HG03066 (cell line): ENCODE measurements around the gene TGM3.

ENCODE experiments used
- ATAC-seq: cut with Tn5 transposase; IDR thresholded peaks from one replicate; pipeline ENCODE4 v1.9.1; 2021; ENCODE audit warnings: low read depth; ENCODE audit not compliant: unreplicated experiment

The TGM3 gene

DNA sequence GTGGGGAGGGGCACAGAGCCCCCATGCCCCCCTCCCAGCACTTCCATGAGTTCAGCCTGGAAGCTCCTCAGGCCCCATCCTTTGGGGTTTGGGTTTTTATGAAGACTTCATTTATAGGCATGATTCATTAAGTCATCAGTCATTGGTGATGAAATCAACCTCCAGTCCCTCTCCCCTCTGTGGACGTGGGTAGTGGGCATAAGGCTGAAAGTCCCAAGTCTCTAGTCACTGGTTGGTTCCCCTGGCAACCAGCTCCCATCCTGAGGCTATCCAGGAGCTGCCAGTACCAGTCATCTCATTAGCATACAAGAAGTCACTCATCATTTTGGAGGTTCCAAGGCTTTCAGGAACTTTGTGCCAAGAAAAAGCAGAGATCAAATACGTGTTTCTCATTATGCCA, 9.2 kb downstream of the TGM3 start:
- no peak for ATAC-seq

DNA sequence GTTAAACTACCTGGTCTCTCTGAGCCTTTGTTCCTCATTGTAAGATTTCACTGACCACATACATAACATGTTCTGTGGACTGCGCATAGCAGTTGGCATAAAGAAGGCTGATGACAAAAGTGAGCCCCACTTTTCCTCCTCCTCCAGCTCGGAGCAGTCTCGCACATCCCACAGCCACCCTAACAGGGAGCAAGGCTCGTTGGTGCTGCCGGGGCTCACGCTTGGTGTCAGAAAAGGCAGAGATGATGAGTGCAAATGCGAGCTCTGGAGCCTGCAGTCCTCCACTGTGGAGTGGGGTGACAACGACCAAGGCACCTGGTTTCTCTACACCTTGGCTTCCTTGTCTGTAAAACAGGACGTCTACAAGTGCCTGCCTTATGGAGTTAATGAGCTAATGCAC, 9.7 kb downstream of the TGM3 start:
- ATAC-seq = no peak

DNA sequence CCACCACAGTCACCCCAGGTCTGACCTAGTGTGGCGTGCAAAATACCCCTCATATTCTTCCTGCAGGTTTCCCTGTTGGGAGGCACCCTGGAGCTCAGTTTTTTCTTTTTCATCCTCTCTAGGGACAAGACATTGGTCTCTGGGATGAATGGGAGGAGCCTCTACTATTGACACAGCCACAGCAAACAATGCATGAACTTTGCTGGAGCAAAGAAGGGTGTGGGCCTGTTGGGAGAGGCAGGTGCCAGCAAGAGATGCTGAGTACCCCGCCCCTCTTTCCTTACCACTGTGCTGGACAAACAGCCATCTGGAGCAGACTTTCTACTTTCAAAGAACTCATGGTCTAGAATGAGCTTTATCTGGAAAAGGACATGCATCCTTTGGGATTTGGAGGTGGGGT, 10.1 kb downstream of the TGM3 start:
- ATAC-seq = no peak

DNA sequence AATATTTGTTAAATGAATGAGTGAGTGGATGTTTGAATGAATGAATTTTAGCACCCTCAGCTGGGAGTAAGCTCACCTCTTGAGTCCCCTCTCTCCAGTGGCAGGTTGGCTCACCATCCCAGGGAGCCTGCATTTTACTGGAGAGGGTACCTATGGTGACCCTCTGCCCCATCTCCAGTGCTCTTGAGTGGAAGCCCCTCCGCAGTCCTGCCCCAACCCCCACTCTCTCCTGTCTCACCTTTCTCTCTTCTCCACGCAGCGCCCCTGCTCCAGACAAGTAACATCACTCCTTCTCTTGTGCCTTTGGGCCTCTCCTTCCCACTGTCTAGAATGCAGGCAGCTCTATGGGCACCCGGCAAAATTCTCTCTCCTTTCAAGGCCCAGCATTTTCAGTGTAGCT, 11.3 kb downstream of the TGM3 start:
- no peak for ATAC-seq

DNA sequence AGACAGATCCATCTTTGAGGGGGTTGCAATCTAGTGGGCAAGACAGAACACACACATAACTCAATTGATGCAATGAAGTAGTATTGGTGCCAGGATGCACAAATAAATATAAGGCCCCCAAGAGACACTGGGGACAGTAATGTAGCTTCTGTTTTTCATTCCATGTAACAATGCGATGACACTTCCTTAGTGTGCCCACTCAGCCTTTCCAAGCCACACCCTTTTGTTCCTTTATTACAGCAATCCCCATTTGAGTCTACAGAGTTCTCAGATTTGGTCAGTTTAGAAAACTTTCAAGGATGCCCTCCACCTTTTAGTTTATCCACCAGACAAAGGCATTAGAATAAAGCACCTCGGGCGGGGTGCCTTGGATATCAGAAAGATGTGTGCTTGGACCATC, 15.5 kb downstream of the TGM3 start:
- ATAC-seq = no peak

DNA sequence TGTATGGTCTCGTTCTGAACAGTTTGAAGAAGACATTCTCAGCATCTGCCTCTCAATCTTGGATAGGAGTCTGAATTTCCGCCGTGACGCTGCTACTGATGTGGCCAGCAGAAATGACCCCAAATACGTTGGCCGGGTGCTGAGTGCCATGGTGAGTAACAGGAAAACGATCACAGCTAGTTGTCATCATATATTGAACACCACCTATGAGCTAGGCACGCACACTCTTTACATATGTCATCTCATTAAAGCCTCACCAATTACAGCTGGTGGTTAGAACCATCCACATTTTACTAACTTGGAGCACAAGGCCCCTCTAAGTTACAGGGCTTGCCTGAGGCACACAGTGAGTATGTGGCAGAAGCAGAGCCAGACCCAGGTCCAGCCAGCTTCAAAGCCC, 17.1 kb downstream of the TGM3 start:
- no peak for ATAC-seq

DNA sequence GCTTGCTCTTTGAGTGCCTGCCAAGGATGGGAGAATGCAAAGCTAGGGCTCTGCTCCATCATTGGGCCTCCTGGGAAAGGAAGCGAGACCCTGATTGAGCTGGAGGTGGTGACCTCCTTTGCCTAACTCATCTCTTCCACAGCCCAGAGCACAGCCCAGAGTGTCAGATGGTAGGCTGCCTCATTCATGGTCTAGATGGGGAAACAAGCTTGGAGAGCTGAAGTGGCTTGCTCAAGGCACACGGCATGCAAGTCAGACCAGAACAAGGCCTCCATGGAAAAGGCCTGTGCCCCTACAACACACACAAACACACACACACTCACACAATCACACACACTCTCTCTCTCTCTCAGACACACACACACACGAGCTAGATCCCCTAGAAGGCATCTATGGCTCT, 17.5 kb downstream of the TGM3 start:
- no peak for ATAC-seq

DNA sequence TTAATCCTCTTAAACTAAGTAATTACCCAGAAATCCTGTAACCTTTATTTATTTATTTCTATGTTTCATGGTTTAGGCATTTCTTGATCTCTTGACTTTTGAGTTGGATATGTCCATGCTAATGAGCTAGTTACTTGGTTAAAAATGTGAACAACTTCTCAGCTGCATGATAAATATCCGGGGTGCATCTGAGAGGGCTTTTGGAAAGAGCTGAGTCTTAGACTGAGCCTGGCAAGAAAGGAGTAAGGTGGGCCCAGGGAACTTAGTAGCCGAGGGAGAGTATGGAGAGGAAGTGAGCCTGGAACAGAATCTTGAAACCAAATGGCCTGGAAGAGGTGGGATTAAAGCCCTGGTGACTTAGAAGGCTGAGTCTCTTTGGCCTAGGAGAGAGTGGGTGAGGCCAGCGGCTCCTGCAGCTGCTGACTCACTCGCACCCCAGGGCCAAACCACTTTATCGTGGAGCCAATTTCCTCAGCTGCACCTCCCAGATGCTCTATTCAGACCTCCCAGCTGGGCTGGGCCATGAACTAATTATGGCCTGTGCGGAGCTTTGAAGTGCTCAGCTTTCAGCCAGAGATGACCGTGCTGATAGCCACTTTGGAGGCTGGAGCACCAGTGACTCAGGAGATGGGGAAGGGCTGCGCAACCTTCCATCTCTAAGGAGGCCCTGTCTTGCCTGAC, 19.1 kb downstream of the TGM3 start:
- ATAC-seq = no peak

DNA sequence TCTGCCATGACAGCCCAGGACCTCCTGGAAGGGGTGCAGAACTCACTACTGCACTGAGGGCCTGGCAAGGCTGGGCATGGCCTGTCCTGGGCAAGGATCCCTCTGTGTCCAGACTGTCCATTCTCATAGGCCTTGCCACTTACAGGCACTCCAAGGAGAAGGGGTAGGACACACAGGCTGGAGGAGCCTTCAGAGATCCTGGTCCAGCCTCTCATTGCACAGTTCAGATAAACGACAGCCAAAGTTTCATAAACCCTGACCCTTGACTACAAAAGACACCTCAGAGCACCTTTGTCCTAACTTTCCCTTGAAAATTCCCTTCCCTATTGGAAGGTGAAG, 19.6 kb downstream of the TGM3 start:
- ATAC-seq = no peak

DNA sequence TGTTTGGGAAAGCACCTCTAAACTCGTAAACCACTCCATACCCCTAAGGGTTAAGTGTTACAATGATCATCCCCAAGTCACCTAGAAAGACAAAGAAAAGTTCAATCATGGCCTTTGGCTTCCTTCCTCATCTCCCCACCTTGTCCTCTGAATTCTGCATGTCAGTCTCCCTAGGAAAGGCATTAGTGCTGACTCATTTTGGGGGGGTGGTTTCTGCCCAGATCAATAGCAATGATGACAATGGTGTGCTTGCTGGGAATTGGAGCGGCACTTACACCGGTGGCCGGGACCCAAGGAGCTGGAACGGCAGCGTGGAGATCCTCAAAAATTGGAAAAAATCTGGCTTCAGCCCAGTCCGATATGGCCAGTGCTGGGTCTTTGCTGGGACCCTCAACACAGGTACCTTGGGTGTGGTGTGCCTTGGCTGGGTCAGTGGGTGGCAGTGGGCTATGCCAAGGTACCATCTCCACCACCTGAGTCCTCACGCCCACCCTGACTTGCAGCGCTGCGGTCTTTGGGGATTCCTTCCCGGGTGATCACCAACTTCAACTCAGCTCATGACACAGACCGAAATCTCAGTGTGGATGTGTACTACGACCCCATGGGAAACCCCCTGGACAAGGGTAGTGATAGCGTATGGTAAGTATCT, 21.2 kb downstream of the TGM3 start:
- ATAC-seq = no peak

DNA sequence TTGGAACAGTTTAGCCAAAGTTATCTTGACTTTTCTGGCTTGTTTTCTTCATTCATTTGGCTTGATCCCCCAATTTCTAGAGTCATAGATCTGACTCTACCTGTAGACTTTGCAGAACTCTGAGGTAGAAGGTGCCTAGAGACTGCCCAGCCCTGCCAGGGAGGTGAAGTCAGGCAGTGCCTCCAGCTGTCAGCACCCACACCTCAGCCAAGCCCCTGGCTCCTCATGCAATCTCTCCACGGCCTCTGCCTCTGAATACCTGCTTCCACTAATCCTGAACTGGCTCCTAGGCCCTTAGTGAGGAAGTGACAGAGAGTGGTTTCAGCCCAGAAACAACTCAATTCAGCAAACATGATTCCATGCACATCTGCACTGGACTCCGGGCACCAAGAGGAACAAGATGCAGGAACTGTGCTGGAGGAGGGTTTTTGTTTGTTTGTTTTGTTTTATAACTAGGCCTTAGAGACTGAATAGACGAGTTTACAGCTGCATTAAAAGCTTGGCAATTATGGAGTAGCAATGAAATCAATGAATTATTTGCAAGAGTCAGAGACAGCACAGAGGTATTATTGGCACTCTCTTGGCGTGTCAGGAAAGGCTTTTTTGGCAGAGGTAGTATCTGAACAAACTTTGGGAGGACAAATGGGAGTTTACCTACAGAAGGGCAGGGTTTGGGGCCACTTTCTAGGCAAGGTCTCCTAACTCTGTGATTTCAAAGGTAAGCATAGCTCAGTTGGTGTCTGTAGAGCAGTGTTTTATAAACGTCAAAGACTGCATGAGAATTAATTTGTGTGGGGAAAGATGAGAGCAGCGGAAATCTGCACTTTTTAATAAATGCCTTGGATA, 25.2 kb downstream of the TGM3 start:
- ATAC-seq = no peak

DNA sequence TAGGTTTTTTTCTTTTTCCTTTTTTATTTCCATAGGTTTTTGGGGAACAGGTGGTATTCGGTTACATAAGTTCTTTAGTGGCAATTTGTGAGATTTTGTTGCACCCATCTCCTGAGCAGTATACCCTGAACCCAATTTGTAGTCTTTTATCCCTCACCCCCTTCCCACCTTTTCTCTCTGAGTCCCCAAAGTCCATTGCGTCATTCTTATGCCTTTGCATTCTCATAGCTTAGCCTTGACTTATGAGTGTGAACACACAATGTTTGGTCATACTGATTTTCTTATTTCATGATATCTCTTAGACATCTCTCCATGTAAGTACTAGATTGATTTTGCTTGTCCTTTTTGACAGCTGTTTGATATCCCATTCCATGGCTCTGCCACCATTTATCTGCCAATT, 27.2 kb downstream of the TGM3 start:
- no peak for ATAC-seq

DNA sequence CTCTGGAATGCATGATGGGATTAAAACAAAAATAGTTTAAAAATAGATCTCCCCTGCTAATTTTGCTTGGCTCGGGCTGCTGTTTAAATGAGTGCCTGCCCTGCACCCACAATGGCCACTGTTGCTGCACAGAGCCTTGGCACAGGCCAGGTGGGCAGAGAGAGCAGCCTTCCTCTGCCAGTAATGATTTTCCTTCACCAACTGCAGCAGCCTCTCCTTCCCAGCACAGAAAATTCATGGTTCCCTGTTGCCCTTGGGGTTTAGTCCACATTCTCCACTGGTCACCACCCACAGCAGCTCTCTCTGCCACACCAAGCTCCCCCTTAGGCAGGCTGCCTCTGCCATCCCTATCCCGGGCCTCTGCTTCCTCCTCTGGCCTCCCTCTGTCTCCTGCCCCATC, 30.2 kb downstream of the TGM3 start:
- ATAC-seq = no peak

DNA sequence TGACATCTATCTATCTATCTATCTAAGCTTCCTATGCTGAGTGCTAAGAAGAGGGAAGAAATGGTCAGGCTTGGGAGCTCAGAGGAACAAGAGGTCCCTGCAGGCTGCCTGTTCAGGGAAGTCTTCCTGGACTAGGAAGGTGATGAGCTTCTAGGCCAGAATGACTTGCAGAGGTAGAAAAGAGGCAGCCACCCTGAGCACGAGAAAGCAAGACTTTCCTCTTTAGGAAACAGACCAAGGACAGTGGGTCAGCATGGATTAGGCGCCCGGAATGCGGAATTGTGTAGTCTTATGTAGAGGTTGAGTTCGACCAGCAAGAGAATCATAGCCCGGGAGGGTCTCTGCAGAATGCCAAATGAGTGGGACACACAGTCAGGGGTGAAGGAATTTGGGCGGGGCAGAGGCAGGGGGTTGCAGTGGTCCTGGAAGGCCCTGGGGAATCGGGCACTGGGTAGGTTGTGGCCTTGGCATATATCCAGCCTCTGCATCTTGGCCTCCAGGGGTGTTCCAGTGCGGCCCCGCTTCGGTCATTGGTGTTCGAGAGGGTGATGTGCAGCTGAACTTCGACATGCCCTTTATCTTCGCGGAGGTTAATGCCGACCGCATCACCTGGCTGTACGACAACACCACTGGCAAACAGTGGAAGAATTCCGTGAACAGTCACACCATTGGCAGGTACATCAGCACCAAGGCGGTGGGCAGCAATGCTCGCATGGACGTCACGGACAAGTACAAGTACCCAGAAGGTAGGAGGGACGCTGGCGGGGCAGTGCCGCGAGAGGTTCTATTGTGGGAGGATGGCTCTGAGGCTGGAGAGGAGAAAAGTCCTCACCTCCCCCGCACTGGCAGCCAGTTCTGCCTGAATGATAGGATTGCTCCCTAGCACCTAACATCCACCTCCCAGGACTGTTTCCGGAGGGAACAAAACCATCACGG, 32.1 kb downstream of the TGM3 start:
- no peak for ATAC-seq

DNA sequence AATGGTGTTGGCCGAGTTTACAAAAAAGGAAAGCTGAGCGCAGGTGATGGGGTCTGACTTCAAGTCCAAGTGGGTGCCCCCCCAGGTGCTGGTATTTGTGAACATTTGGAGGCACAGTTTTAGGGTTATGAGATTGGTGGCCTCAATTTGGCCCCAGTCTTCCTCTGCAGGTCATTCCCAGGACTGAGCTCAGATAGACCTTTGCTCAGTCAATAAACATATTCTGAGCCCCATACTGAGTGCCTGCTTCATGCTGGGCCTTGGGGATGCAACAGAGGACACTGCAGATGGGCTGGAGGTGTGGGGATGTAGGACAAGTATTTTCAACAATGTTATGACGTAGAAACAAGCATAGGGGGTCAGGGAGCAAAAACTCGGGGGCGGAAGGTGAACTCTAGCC, 33.5 kb downstream of the TGM3 start:
- ATAC-seq = no peak

DNA sequence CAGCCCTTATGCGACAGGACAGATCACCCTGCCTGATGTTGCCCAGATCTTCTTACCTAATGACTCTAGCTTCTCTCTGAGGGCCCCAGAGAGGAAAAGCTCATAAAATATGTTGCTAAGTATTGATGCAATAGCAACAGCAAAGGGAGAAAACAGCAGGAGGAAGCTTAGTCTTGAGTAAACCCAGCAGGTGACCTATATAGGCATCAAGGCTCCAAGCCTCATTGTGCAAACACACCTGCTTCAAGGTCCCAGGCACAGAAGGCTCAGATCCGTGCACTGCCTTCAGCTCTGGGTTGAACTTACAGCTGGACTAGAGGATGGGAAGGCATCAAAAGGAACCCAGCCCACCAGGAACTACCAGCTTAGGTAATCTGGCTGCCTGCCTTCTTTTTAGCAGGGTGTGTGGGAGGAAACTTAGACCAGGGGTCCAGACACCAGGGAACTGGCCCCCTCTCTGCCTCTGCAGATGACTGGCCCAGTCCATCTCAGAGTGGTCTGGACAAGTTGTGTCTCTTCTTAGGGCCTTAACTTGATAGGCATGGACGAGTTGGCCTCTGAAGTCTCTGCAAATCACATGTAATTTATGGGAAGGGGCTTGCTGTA, 34.4 kb downstream of the TGM3 start:
- ATAC-seq = no peak

DNA sequence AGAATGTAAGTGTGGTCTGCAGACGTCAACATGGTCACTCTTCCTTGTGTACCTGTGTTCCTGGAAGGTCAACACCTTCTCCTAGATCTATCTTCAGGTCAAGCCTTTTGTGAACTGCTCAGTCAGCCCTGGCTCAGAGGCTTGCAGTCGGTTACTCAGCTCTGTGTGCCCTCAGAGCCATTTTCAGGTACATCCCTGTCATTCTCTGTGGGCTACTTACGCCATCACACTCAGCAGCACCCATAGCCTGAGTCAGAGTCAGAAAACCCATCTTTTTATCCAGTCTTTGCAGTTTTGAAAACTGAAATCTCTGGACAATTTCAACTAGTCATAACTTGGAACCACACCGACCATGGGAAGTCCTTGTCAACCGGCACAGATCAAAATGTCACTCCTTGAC, 35.3 kb downstream of the TGM3 start:
- ATAC-seq = no peak

DNA sequence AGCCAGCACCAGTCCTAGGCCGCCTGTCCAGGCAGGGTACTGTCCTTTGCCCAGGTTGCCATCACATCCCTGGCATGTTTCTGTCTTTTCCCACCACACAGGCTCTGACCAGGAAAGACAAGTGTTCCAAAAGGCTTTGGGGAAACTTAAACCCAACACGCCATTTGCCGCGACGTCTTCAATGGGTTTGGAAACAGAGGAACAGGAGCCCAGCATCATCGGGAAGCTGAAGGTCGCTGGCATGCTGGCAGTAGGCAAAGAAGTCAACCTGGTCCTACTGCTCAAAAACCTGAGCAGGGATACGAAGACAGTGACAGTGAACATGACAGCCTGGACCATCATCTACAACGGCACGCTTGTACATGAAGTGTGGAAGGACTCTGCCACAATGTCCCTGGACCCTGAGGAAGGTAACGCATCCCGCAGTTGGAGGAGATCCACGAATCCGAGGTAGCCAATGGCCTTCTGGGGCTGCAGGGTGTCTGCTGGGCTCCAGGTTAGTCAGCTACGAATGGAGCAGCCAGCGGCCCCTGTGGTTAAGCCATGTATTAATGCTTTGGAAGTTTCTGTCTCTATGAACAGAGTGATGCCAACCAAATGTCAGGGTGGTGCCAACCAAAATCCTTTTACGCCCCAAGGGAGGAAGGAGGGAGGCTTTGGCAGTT, 36.2 kb downstream of the TGM3 start:
- ATAC-seq = no peak

DNA sequence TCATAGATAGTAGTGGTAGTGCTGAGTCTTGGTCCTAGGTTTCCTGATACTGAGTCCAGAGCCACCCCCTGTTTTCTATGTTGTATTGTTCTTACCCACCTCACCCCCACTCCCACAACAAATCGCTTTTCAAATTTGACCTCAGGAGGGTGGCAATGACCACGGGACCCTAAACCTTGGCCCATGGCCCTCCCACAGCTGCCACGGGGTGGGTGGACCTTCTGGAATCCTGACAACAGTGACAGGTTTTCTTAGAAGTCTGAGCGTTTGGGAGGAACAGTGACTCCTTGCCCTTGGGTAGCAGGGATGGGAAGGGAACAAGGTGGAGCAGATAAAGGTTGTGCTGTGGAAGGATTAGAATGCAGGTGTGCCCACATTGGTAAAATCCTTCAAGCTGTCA, 36.9 kb downstream of the TGM3 start:
- ATAC-seq = no peak

DNA sequence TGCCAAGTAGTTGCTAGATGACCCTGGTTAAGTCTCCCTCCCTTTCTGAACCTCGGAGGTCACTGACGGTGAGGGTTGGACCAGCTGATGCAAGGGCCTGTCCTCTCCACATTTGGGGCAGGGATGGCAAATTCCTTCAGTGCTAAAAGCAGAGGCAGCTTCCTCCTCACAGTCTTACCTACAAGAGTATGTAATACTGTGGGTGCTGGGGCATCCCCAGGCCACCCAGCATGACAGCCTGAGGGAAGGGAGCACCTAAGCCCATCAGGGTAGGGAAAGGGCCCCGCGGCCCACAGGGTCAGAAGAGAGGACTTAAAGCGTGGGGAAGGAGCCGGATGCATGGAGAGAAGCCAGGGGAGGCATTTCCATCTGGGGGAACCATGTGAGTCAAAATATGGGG, 38.0 kb downstream of the TGM3 start:
- no peak for ATAC-seq
